Ishikawa (cell line): ENCODE results near the gene GRM7.

Source experiments
- CEBPB ChIP-seq: IDR thresholded peaks from 2 replicates; pipeline ENCODE4 v1.6.1; 2012
- CREB1 ChIP-seq: IDR thresholded peaks from 2 replicates; pipeline ENCODE4 v1.6.1; 2012; ENCODE audit warnings: low read depth
- EGR1 ChIP-seq: IDR thresholded peaks from 2 replicates; pipeline ENCODE4 v1.6.1; 2012
- EP300 ChIP-seq: IDR thresholded peaks from 2 replicates; pipeline ENCODE4 v1.6.1; 2012; ENCODE audit warnings: borderline replicate concordance
- FOXM1 ChIP-seq: IDR thresholded peaks from 2 replicates; pipeline ENCODE4 v1.6.1; 2012; ENCODE audit warnings: low read depth, borderline replicate concordance
- MAX ChIP-seq: IDR thresholded peaks from 2 replicates; pipeline ENCODE4 v1.6.1; 2012
- NFIC ChIP-seq: IDR thresholded peaks from 2 replicates; pipeline ENCODE4 v1.6.1; 2012
- RAD21 ChIP-seq: IDR thresholded peaks from 2 replicates; pipeline ENCODE4 v1.6.1; 2012; ENCODE audit warnings: low read depth
- REST ChIP-seq: IDR thresholded peaks from 2 replicates; pipeline ENCODE4 v1.6.1; 2012; ENCODE audit warnings: low read depth, mild to moderate bottlenecking
- TAF1 ChIP-seq: IDR thresholded peaks from 2 replicates; pipeline ENCODE4 v1.6.1; 2012; ENCODE audit warnings: low read depth, mild to moderate bottlenecking
- TCF12 ChIP-seq: IDR thresholded peaks from 2 replicates; pipeline ENCODE4 v1.6.1; 2012; ENCODE audit warnings: low read depth
- TEAD4 ChIP-seq: IDR thresholded peaks from 2 replicates; pipeline ENCODE4 v1.6.1; 2012
- USF1 ChIP-seq: IDR thresholded peaks from 2 replicates; pipeline ENCODE4 v1.6.1; 2012
- YY1 ChIP-seq: IDR thresholded peaks from 2 replicates; pipeline ENCODE4 v1.6.1; 2012; ENCODE audit warnings: low read depth
- ZBTB7A ChIP-seq: IDR thresholded peaks from 2 replicates; pipeline ENCODE4 v1.6.1; 2012; ENCODE audit warnings: low read depth

The GRM7 gene

GRCh38 chr3:7428206-7428718, 567.3 kb downstream of the GRM7 start:
- no peak for TF ChIP-seq TEAD4
- TF ChIP-seq YY1 = no peak
- TF ChIP-seq RAD21 = no peak
- TF ChIP-seq ZBTB7A = no peak
- no peak for TF ChIP-seq CREB1
- TF ChIP-seq REST = no peak
- no peak for TF ChIP-seq EGR1
- TF ChIP-seq USF1 = no peak
- no peak for TF ChIP-seq CEBPB
- no peak for TF ChIP-seq MAX
- TF ChIP-seq EP300 = no peak
- TF ChIP-seq NFIC = no peak
- TF ChIP-seq TCF12 = no peak
- no peak for TF ChIP-seq FOXM1
- no peak for TF ChIP-seq TAF1

GRCh38 chr3:7432610-7433009, 571.7 kb downstream of the GRM7 start:
- TF ChIP-seq TEAD4 (no peak), ZBTB7A (no peak), YY1 (no peak), TCF12 (no peak), USF1 (no peak), FOXM1 (no peak), CEBPB (no peak), EGR1 (no peak), TAF1 (no peak), REST (no peak), CREB1 (no peak), EP300 (no peak), MAX (no peak), RAD21 (no peak), NFIC (no peak)

GRCh38 chr3:7433073-7433472, 572.2 kb downstream of the GRM7 start:
- TF ChIP-seq EGR1 = no peak
- no peak for TF ChIP-seq RAD21
- no peak for TF ChIP-seq ZBTB7A
- TF ChIP-seq EP300 = no peak
- TF ChIP-seq CREB1 = no peak
- TF ChIP-seq MAX = no peak
- TF ChIP-seq TCF12 = no peak
- TF ChIP-seq CEBPB = no peak
- TF ChIP-seq USF1 = no peak

- no peak for TF ChIP-seq CEBPB
- TF ChIP-seq USF1 = no peak
- no peak for TF ChIP-seq CREB1
- TF ChIP-seq YY1 = no peak
- no peak for TF ChIP-seq TAF1
- no peak for TF ChIP-seq REST
- no peak for TF ChIP-seq NFIC
- TF ChIP-seq ZBTB7A = no peak
- no peak for TF ChIP-seq EGR1
- TF ChIP-seq RAD21 = no peak
- no peak for TF ChIP-seq EP300
- no peak for TF ChIP-seq MAX
- no peak for TF ChIP-seq FOXM1
- TF ChIP-seq TCF12 = no peak
- no peak for TF ChIP-seq TEAD4
Measured at GRCh38 chr3:7436542-7436941, 575.6 kb downstream of the GRM7 start.
